Activated CD4-positive, alpha-beta T cell treated with anti-CD3 and anti-CD28 coated beads, Interleukin-2, amount 50 U/mL, for 4 hours (primary cell): ENCODE measurements around the gene TMEM54.

ENCODE experiments used
- DNase-seq, 2 experiments: peaks; one replicate each; pipeline ENCODE4 v3.0.0-alpha.2; 2020

Gene TMEM54

DNA sequence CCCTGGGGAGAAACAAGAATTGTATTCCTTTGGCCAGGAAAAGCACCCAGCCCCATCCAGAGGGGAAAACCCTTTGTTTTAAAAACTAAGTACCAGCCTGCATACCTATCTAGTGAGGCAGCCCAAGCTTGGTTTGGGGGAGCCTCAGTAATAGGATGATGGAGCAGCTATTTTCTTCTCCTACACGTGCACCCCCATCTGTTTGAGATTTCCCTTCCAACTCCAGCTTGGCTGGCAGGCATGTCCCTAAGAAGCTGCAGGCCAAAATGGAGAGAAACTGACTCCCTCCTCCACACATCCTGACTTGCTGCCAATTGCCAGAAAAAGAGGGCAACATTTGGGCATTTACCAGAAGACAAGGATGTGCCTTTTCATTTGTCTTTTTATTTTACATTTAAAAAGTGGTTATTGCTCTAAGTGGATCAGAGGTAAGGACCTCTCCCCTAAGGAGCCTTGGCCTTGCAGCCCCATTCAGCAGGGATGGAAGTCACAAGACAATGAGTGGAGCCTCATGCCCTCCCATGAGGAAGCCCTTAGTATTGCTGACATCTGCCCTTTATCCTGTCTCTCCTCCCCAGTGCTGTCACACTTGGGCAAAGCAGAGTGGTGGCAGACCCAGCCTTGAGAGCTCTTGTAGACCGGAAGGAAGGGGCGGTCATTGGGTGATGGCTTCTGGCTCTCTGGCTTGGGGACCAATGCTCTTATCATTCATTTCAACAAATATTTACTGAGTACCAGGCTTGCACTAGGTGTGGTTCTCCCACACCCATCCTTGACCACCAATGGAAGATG, 39.1 kb downstream of the TMEM54 start:
- DNase-seq, result no peak

- no peak for DNase-seq
Observed at GRCh38 chr1:32860566-32860965, 40.6 kb downstream of the TMEM54 start.

DNA sequence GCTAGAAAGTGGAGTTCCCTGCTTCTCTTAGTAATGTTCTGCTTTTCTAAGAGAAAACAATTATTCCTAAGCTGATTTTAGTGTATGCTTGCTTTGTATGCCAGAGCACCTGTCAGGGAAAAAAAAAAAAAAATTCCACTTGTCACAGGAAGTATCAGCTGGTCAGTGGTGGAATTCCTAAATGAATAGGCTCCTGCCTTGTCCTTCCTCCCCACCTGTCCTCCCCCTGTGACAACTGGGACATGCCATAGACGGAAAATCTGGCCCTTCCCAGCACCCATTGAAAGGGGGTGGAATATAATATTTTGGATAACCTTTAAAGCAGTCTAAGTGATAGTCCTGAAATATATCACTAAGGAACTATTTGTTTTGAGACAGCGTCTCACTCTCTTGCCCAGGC, 41.3 kb downstream of the TMEM54 start:
- DNase-seq, result no peak

- DNase-seq, result no peak
Observed at GRCh38 chr1:32858791-32859190, 42.4 kb downstream of the TMEM54 start.

- no peak for DNase-seq
Observed at GRCh38 chr1:32858136-32858535, 43.1 kb downstream of the TMEM54 start.

DNA sequence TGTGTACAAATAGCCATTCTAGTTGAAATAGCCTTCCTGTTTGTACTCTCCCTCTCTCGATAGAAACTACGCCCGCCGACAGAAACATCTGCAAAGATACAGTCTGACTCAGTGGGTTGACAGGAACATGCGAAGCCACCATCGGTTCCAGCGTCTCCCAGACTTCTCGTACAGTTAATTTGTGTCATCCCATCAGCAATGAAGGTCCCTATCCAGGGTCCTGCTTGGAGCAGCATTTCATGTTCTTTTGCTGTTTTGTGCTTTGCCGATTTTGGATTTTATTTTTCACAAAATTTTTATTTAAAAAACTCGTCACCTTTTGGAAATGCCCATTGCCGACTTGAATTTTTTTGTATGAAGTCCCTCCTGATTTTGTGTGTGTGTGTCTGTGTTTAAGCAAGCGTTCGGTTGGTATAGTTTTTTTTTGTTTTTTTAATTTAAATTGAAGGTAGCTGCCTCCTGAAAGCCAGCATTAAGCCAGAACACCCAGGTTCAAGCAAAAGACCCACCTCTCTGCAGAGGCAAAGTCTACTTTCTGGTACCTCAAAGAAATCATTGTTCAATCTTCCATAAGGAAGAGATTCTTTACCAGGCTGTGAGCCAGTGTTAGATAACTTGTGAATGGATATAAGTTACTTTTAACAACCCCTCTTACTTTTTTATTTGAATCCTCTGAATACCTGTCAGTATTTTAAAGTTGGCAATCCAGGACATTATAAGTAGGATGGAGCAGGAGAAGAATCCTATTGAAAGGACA, 45.1 kb downstream of the TMEM54 start:
- no peak for DNase-seq

DNA sequence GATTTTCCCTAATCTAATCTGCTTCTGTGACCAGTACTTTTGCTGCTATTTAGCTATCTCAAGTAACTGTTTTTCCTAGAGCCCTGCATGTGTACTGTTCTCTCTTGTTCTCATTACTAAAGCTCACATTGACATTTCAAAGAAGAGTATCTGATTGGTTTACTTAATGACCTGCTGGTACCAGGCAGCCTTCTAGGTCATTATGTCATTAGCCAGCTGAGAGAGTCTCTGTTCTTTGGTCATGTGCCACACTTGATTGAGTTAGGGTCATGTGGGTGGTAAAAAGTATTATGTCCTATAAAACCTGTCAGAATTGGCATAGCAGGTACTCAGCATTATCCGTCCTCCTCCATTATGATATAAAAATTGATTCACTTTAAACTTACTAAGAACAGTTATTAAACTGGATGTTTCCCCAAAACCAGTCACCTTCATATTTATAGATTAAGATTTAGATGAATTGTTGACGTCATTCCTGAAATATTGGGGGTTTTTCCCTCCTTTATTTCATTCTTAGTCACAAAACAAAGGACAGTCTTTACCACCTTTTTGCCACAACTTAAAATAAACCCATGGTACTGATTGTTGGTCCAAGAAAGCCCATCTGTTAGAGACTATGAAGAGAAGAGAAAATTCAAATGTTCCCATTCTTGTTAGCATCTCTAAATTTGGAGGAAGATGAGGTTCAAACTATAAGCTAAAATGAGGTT, 52.7 kb downstream of the TMEM54 start:
- DNase-seq, result no peak
